Stomach (tissue), 4 donors: ENCODE measurements around the gene CACTIN.

Experiments
- EP300 ChIP-seq: sonication (generic); formaldehyde crosslinking; IDR thresholded peaks from one replicate; pipeline ENCODE4 v1.6.1; 2017; ENCODE audit warnings: antibody characterized with exemption
- POLR2A ChIP-seq, 4 donors: fragments of 450-650 bp; IDR thresholded peaks; one replicate each; pipeline ENCODE4 v1.6.1; 2016; ENCODE audit warnings: antibody characterized with exemption in 4 of 4, control low read depth in 2 of 4, mild to moderate bottlenecking in 1 of 4, moderate library complexity in 1 of 4
- POLR2AphosphoS5 ChIP-seq, 3 donors: sonication (generic); formaldehyde crosslinking; IDR thresholded peaks; one replicate each; pipeline ENCODE4 v1.6.1; 2016; ENCODE audit warnings: antibody characterized with exemption in 3 of 3
- TF ChIP-seq, protein P1 (sequence below), 7 experiments: fragments of 450-650 bp in 4 of 7; fragments of 200-600 bp in 3 of 7; sonication (generic) in 3 of 7; IDR thresholded peaks; one replicate each; pipeline ENCODE4 v1.5.1; 2016 to 2019; ENCODE audit warnings: antibody characterized with exemption in 7 of 7, control low read depth in 2 of 7, mild to moderate bottlenecking in 1 of 7

DNA sequence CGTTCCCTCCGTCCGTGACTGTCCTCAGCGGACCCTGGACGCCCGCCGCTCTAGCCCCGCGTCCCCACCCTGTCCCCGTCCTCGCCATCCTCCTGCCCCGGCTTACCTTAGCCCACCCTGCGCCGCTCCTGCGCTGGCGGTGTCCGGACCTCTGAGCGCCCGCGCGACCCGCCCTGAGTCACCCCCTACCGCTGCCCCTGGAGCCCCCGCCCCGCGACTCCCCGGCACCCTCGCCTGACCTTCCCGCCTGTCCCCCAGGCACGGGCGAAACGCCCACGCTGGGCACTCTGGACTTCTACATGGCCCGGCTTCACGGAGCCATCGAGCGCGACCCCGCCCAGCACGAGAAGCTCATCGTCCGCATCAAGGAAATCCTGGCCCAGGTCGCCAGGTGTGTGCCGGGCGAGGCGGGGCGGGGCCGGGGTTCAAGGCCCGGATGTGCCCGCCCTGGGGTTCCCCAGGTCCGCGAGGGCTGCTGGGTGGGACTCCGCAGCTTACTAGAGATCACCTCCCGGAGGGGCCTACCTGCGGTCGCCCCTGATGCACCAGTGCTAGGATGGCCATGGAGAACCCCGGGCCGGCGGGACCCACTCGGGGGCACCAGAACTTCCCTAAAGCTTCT is 48.8 kb downstream of the CACTIN start:
- no peak for TF ChIP-seq EP300
- TF ChIP-seq, protein P1, sequence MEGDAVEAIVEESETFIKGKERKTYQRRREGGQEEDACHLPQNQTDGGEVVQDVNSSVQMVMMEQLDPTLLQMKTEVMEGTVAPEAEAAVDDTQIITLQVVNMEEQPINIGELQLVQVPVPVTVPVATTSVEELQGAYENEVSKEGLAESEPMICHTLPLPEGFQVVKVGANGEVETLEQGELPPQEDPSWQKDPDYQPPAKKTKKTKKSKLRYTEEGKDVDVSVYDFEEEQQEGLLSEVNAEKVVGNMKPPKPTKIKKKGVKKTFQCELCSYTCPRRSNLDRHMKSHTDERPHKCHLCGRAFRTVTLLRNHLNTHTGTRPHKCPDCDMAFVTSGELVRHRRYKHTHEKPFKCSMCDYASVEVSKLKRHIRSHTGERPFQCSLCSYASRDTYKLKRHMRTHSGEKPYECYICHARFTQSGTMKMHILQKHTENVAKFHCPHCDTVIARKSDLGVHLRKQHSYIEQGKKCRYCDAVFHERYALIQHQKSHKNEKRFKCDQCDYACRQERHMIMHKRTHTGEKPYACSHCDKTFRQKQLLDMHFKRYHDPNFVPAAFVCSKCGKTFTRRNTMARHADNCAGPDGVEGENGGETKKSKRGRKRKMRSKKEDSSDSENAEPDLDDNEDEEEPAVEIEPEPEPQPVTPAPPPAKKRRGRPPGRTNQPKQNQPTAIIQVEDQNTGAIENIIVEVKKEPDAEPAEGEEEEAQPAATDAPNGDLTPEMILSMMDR (IDR thresholded peaks at IDR 0.05) = no peak
- no peak for TF ChIP-seq POLR2A (IDR thresholded peaks at IDR 0.05)
- TF ChIP-seq POLR2AphosphoS5 (IDR thresholded peaks at IDR 0.05) = no peak
